ENCODE measurements around the gene RGS2.

GRCh38 chr1:192763756-192764155 lies 45.1 kb upstream of the RGS2 start:
- TF ChIP-seq MXI1 (IDR thresholded peaks at IDR 0.05; ENCODE audit: low read depth, low read length), result no peak
- TF ChIP-seq CTCF (IDR thresholded peaks at IDR 0.05 in 2 of 3, conservative IDR thresholded peaks at IDR 0.05 in 1 of 3; ENCODE audit: insufficient read depth in 2 of 3, low read depth in 1 of 3, low read length in 3 of 3), result no peak
- TF ChIP-seq CTBP1 (IDR thresholded peaks at IDR 0.05; ENCODE audit: borderline replicate concordance), result no peak
- TF ChIP-seq TCF3 (CRISPR knock-in tag; IDR thresholded peaks at IDR 0.05), result no peak
- no peak for TF ChIP-seq MAX (CRISPR knock-in tag; IDR thresholded peaks at IDR 0.05)
- no peak for TF ChIP-seq STAT6 (CRISPR knock-in tag; IDR thresholded peaks at IDR 0.05)
- TF ChIP-seq ZFP36 (IDR thresholded peaks at IDR 0.05; ENCODE audit: low read depth, low read length, partially characterized antibody), result no peak
- TF ChIP-seq, protein P1, sequence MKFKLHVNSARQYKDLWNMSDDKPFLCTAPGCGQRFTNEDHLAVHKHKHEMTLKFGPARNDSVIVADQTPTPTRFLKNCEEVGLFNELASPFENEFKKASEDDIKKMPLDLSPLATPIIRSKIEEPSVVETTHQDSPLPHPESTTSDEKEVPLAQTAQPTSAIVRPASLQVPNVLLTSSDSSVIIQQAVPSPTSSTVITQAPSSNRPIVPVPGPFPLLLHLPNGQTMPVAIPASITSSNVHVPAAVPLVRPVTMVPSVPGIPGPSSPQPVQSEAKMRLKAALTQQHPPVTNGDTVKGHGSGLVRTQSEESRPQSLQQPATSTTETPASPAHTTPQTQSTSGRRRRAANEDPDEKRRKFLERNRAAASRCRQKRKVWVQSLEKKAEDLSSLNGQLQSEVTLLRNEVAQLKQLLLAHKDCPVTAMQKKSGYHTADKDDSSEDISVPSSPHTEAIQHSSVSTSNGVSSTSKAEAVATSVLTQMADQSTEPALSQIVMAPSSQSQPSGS (CRISPR knock-in tag; IDR thresholded peaks at IDR 0.05), result no peak
- no peak for TF ChIP-seq GABPB2 (CRISPR knock-in tag; conservative IDR thresholded peaks at IDR 0.05)
- no peak for TF ChIP-seq EP300 (IDR thresholded peaks at IDR 0.05; ENCODE audit: low read length)
- TF ChIP-seq ZNF431 (CRISPR knock-in tag; IDR thresholded peaks at IDR 0.05), result no peak
- no peak for TF ChIP-seq CAMTA2 (CRISPR knock-in tag; conservative IDR thresholded peaks at IDR 0.05)
- TF ChIP-seq LCOR (CRISPR knock-in tag; IDR thresholded peaks at IDR 0.05), result no peak
- TF ChIP-seq, protein P2, sequence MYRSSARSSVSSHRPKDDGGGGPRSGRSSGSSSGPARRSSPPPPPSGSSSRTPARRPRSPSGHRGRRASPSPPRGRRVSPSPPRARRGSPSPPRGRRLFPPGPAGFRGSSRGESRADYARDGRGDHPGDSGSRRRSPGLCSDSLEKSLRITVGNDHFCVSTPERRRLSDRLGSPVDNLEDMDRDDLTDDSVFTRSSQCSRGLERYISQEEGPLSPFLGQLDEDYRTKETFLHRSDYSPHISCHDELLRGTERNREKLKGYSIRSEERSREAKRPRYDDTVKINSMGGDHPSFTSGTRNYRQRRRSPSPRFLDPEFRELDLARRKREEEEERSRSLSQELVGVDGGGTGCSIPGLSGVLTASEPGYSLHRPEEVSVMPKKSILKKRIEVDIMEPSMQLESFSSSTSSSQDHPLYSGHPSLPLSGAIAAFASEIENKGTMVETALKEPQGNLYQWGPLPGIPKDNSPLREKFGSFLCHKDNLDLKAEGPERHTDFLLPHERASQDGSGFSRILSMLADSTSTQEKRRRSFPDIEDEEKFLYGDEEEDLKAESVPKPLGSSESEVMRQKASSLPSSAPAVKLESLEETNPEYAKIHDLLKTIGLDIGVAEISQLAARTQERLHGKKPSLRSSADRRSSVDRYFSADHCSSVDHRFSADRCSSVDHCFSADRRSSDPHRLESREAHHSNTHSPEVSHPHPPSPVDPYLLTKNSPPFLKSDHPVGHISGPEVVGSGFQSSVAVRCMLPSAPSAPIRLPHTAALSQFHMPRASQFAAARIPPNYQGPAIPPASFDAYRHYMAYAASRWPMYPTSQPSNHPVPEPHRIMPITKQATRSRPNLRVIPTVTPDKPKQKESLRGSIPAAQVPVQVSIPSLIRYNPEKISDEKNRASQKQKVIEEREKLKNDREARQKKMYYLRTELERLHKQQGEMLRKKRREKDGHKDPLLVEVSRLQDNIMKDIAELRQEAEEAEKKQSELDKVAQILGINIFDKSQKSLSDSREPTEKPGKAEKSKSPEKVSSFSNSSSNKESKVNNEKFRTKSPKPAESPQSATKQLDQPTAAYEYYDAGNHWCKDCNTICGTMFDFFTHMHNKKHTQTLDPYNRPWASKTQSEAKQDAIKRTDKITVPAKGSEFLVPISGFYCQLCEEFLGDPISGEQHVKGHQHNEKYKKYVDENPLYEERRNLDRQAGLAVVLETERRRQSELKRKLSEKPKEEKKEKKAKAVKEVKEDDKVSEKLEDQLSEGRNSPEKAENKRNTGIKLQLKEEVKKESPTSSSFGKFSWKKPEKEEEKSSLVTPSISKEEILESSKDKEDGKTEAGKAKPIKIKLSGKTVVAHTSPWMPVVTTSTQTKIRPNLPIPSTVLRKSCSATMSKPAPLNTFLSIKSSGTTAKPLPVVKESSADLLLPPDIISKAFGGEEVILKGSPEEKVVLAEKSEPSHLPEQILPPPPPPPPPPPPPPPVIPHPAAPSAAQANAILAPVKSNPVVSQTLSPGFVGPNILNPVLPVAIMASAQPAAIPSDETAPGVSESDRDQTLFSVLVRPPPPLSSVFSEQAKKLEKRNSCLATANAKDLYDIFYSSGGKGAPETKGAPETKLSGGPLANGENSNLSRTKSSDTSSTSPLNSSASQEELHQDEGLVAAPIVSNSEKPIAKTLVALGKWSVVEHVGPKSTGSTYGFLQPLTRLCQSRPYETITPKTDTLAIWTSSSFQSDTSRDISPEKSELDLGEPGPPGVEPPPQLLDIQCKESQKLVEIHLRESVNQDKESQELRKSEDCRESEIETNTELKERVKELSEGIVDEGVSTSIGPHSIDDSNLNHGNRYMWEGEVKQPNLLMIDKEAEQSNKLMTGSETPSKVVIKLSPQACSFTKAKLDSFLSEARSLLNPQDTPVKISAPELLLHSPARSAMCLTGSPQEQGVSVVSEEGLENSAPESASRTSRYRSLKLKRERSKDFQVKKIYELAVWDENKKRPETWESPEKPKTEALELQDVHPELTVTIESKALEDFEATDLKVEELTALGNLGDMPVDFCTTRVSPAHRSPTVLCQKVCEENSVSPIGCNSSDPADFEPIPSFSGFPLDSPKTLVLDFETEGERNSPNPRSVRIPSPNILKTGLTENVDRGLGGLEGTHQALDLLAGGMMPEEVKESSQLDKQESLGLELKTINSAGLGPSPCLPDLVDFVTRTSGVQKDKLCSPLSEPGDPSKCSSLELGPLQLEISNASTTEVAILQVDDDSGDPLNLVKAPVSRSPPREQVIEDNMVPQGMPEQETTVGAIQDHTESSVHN (IDR thresholded peaks at IDR 0.05; ENCODE audit: borderline replicate concordance in 1 of 2, low read depth in 1 of 2), result no peak
